ENCODE data around the gene LAIR2. TPM values are rescaled to one million over a fixed set of nuclear protein-coding genes. Genes with fewer than 3 reads are reported as not detected.
A peak's percentile ranks its signal among the peaks of the same experiment; 100 is the strongest.

LAIR2 gene
- total and polyA plus RNA-seq, 2 experiments from 2014 or later, result not detected

GRCh38 chr19:54470991-54471782 lies 31.4 kb upstream of the LAIR2 start:
- peaks cover 32% of the 10 kb centered on the region for H3K27me3 ChIP-seq (ENCODE audit: insufficient read depth)
- DNase-seq (ENCODE audit: low spot score) (peak; percentile 69), ATAC-seq (peak; percentile 69)
- no peaks in the 10 kb centered on the region; the same call in 2 of the 3 replicates for H3K36me3 Mint-ChIP-seq (ENCODE audit: low read depth)
- H3F3A ChIP-seq (replicated peaks; ENCODE audit: low read depth), result 0 out of 2 replicates have a peak, but pooled peaks cover 3% of the 10 kb centered on the region
- TF ChIP-seq EZH2phosphoT487 (IDR thresholded peaks at IDR 0.05; ENCODE audit: unreplicated experiment) (no peak), ZNF114 (CRISPR knock-in tag; IDR thresholded peaks at IDR 0.05) (no peak), ZNF462 (CRISPR knock-in tag; IDR thresholded peaks at IDR 0.05) (no peak), STAT1 (IDR thresholded peaks at IDR 0.05; ENCODE audit: unreplicated experiment) (no peak), EZH2 (IDR thresholded peaks at IDR 0.05; ENCODE audit: low read depth, unreplicated experiment) (peak; percentile 11)
- peaks cover 21% of the 10 kb centered on the region for H3K4me1 Mint-ChIP-seq
- H3K9me3 Mint-ChIP-seq, result no peaks in the 10 kb centered on the region
- peak overlapping the region; percentile 91; the same call in 1 of the 2 replicates for H2AFZ ChIP-seq
- H3K27ac ChIP-seq (ENCODE audit: low read depth), result no peak overlapping the region
- no peaks in the 10 kb centered on the region for H3K9me2 ChIP-seq (ENCODE audit: insufficient read depth)
- peak overlapping the region; percentile 84 for H3K4me2 ChIP-seq
- H3K4me3 ChIP-seq, result peak overlapping the region; percentile 60
- H3K79me2 ChIP-seq (replicated peaks; ENCODE audit: insufficient read depth), result no peaks in the 10 kb centered on the region
- H3K36me3 ChIP-seq (ENCODE audit: insufficient read depth), result no peaks in the 10 kb centered on the region
- H3K27ac Mint-ChIP-seq, result no peak overlapping the region
- H3K4me1 ChIP-seq (ENCODE audit: insufficient read depth), result peaks cover 17% of the 10 kb centered on the region
- H3K27me3 Mint-ChIP-seq (ENCODE audit: insufficient read depth, low read depth, poor library complexity), result peaks cover 26% of the 10 kb centered on the region
- H4K20me1 ChIP-seq (replicated peaks; ENCODE audit: insufficient read depth), result no peaks in the 10 kb centered on the region; the same call in 1 of the 2 replicates
- H3K4me3 Mint-ChIP-seq, result peak overlapping the region; percentile 58
